SK-N-SH (cell line): ENCODE measurements around the gene BUD31. TPM values are rescaled to one million over a fixed set of nuclear protein-coding genes. Genes with fewer than 3 reads are reported as not detected.
"Not testable (repeated sequence)": the region's sequence is repeated elsewhere in the genome, so short reads cannot be mapped to it uniquely, and the experiment has no call there.

Experiments used
- CTCF ChIA-PET: fragments of 300-600, 350-600 bp; formaldehyde crosslinking; extraction: SDS; loops from one replicate; lab custom pipeline; 2021; lab: Yijun Ruan, JAX
- POLR2A ChIA-PET: fragments of 350-600 bp; sonication (Branson Sonifier 250); formaldehyde crosslinking; extraction: SDS; loops from one replicate; lab custom pipeline; 2020; ENCODE audit warnings: antibody characterized with exemption, inconsistent platforms; lab: Yijun Ruan, JAX
- DNase-seq: peaks from one replicate; pipeline ENCODE4 v3.0.0; 2012
- H2AFZ ChIP-seq: fragments of 200-600 bp; sonication (generic); 2 replicates; pipeline ENCODE4 v1.8.1; 2016; ENCODE audit warnings: antibody characterized with exemption, mild to moderate bottlenecking, low read depth
- H3F3A ChIP-seq: fragments of 200-600 bp; sonication (generic); replicated peaks from 2 replicates; pipeline ENCODE3; 2016; ENCODE audit warnings: antibody characterized with exemption, mild to moderate bottlenecking; ENCODE audit not compliant: insufficient read depth
- H3K27ac ChIP-seq, 2 experiments: fragments of 200-500 bp in 1 of 2; fragments of 200-600 bp in 1 of 2; sonication (Bioruptor generic) in 1 of 2; sonication (generic), shearing (Covaris generic) in 1 of 2; 2 replicates each; pipeline versions ENCODE4 v1.5.1 to v1.6.1; 2014 to 2016; ENCODE audit warnings: low read depth in 2 of 2, inconsistent platforms in 1 of 2, low read length in 1 of 2, mild to moderate bottlenecking in 1 of 2, mixed read lengths in 1 of 2
- H3K27me3 ChIP-seq: fragments of 200-600 bp; sonication (generic), shearing (Covaris generic); 2 replicates; pipeline ENCODE4 v1.6.1; 2016; ENCODE audit warnings: mixed run types; ENCODE audit not compliant: insufficient read depth
- H3K36me3 ChIP-seq, 2 experiments: fragments of 200-500 bp in 1 of 2; fragments of 200-600 bp in 1 of 2; sonication (Bioruptor generic) in 1 of 2; sonication (generic) in 1 of 2; replicated peaks in 1 of 2; 2 replicates each; pipeline versions ENCODE3 to v1.5.1; 2014 to 2016; ENCODE audit warnings: low read length in 1 of 2, mild to moderate bottlenecking in 1 of 2; ENCODE audit not compliant: insufficient read depth in 2 of 2, control insufficient read depth in 1 of 2
- H3K4me1 ChIP-seq, 2 experiments: fragments of 200-500 bp in 1 of 2; fragments of 200-600 bp in 1 of 2; sonication (Bioruptor generic) in 1 of 2; sonication (generic), shearing (Covaris generic) in 1 of 2; 2 replicates each; pipeline versions ENCODE4 v1.5.1 to v1.6.1; 2014 to 2016; ENCODE audit warnings: low read depth in 1 of 2, low read length in 1 of 2, mixed run types in 1 of 2; ENCODE audit not compliant: insufficient read depth in 2 of 2, control insufficient read depth in 1 of 2
- H3K4me2 ChIP-seq: fragments of 200-600 bp; sonication (generic), shearing (Covaris generic); 2 replicates; pipeline ENCODE4 v1.6.1; 2017; ENCODE audit warnings: mixed run types
- H3K4me3 ChIP-seq, 2 experiments: fragments of 200-500 bp in 1 of 2; fragments of 200-600 bp in 1 of 2; sonication (Bioruptor generic) in 1 of 2; sonication (generic), shearing (Covaris generic) in 1 of 2; 2 replicates each; pipeline versions ENCODE4 v1.5.1 to v1.8.1; 2014 to 2016; ENCODE audit warnings: low read depth in 2 of 2, inconsistent platforms in 1 of 2, low read length in 1 of 2, mild to moderate bottlenecking in 1 of 2, mixed read lengths in 1 of 2, moderate library complexity in 1 of 2
- H3K79me2 ChIP-seq: fragments of 200-600 bp; sonication (generic); 2 replicates; pipeline ENCODE4 v1.8.1; 2017; ENCODE audit warnings: mild to moderate bottlenecking; ENCODE audit not compliant: insufficient read depth
- H3K9ac ChIP-seq: fragments of 200-600 bp; sonication (generic); 2 replicates; pipeline ENCODE4 v1.6.1; 2017; ENCODE audit warnings: mixed run types
- H3K9me2 ChIP-seq: fragments of 200-600 bp; sonication (generic); 2 replicates; pipeline ENCODE4 v1.6.1; 2017; ENCODE audit warnings: mixed run types
- H3K9me3 ChIP-seq: fragments of 200-600 bp; sonication (generic); 2 replicates; pipeline ENCODE4 v1.6.1; 2017; ENCODE audit warnings: mixed run types, mild to moderate bottlenecking, moderate library complexity
- H4K20me1 ChIP-seq: fragments of 200-600 bp; sonication (generic); 2 replicates; pipeline ENCODE4 v1.6.1; 2017; ENCODE audit warnings: mild to moderate bottlenecking, mixed run types; ENCODE audit not compliant: insufficient read depth
- CHD2 ChIP-seq: fragments of 150-350 bp; IDR thresholded peaks from 2 replicates; pipeline ENCODE4 v1.6.1; 2018; ENCODE audit warnings: low read length; ENCODE audit not compliant: partially characterized antibody
- EP300 ChIP-seq, 2 experiments: IDR thresholded peaks; 2 replicates each; pipeline versions ENCODE4 v1.4.0 to v1.6.1; 2012; ENCODE audit warnings: borderline replicate concordance in 1 of 2, low read depth in 1 of 2, low read length in 1 of 2
- EZH2phosphoT487 ChIP-seq: fragments of 200-600 bp; sonication (generic); IDR thresholded peaks from 2 replicates; pipeline ENCODE4 v1.6.1; 2017; ENCODE audit warnings: low read depth, mixed run types, mild to moderate bottlenecking, antibody characterized with exemption, moderate library complexity, borderline replicate concordance
- GABPA ChIP-seq: IDR thresholded peaks from 2 replicates; pipeline ENCODE4 v1.4.0; 2012; ENCODE audit warnings: low read depth, mild to moderate bottlenecking
- MXI1 ChIP-seq: IDR thresholded peaks from 2 replicates; pipeline ENCODE4 v1.6.1; 2012; ENCODE audit warnings: mild to moderate bottlenecking, low read depth, low read length, improper control_type of control experiment
- NFIC ChIP-seq: IDR thresholded peaks from 2 replicates; pipeline ENCODE4 v1.4.0; 2012; ENCODE audit warnings: borderline replicate concordance
- NRF1 ChIP-seq: IDR thresholded peaks from 2 replicates; pipeline ENCODE4 v1.6.1; 2012; ENCODE audit warnings: low read depth, mild to moderate bottlenecking, low read length
- RCOR1 ChIP-seq: fragments of 150-350 bp; IDR thresholded peaks from 2 replicates; pipeline ENCODE4 v1.6.1; 2017; ENCODE audit warnings: antibody characterized with exemption, low read length
- SIN3A ChIP-seq: IDR thresholded peaks from 2 replicates; pipeline ENCODE4 v1.6.1; 2012; ENCODE audit warnings: low read depth, mild to moderate bottlenecking, low read length, moderate library complexity, borderline replicate concordance
- SMC3 ChIP-seq: IDR thresholded peaks from 2 replicates; pipeline ENCODE4 v1.6.1; 2012; ENCODE audit warnings: low read depth, low read length, improper control_type of control experiment
- TCF12 ChIP-seq: IDR thresholded peaks from 2 replicates; pipeline ENCODE4 v1.4.0; 2012
- WGBS: methylation state at CpG from one replicate; pipeline ENCODE4 v1.1.6; 2017; ENCODE audit warnings: low lambda C conversion rate; 5-methylcytosine and 5-hydroxymethylcytosine counted together
- polyA plus RNA-seq, 3 experiments: library from polyadenylated mRNA; depleted of rRNA; stranded (reverse); fragments of >200 nt; gene quantifications; 2 replicates each; pipeline ENCODE4 v1.2.3, GENCODE V29; 2012

The BUD31 gene
- polyA plus RNA-seq, 1 of the 3 experiments (the other 2 are of a cell fraction), result 162 TPM

GRCh38 chr7:99379043-99379577 lies 29.7 kb upstream of the BUD31 start:
- Histone ChIP-seq H3K79me2 (peaks cover 96% of the 10 kb centered on the region), H3K36me3 (peaks cover 0 to 37% of the 10 kb centered on the region in 2 experiments), H3K9me2 (no peaks in the 10 kb centered on the region), H3K27me3 (no peaks in the 10 kb centered on the region), H2AFZ (no peak overlapping the region), H3K4me3 (no peak overlapping the region), H3K4me2 (peak overlapping the region; percentile 56), H3K9ac (0 out of 2 replicates have a peak overlapping the region, but pooled peaks have one; percentile 1), H3K27ac (peak overlapping the region in 1 of 2 experiments; percentile 52; a peak in 2 of 4 replicates), H3K4me1 (peaks cover 23 to 27% of the 10 kb centered on the region in 2 experiments; a peak in 2 of 4 replicates), H3K9me3 (no peaks in the 10 kb centered on the region), H3F3A (peaks cover 27% of the 10 kb centered on the region), H4K20me1 (peaks cover 82% of the 10 kb centered on the region)
- ChIA-PET POLR2A (no interaction called here), CTCF (interaction anchor here (1.4 kb wide), 1 partner anchor 13 kb away, joined by 5 read pairs; no protein-coding TSS in a partner anchor)
- TF ChIP-seq SIN3A (no peak), NRF1 (no peak), GABPA (no peak), CHD2 (no peak), EP300 (IDR thresholded peaks at IDR 0.05; ENCODE audit: borderline replicate concordance in 1 of 2, low read depth in 1 of 2, low read length in 1 of 2) (no peak), EZH2phosphoT487 (no peak), TCF12 (no peak), RCOR1 (no peak), SMC3 (no peak)
- WGBS, result 67% methylated on average over 7 of the region's 7 CpGs
- DNase-seq, result no peak

DNA sequence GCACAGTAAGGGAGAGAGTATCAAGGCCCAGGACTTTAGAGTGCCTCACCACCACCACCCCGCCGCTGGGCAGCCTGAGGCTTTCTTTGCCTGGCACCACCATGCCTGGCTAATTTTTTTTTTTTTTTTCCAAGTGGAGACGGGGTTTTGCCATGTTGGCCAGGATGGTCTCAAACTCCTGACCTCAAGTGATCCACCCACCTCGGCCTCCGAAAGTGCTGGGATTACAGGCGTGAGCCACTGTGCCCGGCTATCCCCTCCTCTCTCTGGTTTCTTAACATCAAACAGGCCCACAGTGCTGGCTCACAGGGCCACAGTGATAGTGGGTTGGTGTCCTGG lies 29.1 kb upstream of the BUD31 start:
- POLR2A ChIA-PET, CTCF ChIA-PET: not testable (repeated sequence)
- H4K20me1 ChIP-seq, result peaks cover 87% of the 10 kb centered on the region

GRCh38 chr7:99380032-99380822 lies 28.5 kb upstream of the BUD31 start:
- Histone ChIP-seq H3K79me2 (peaks cover 95% of the 10 kb centered on the region), H3F3A (peaks cover 27% of the 10 kb centered on the region), H4K20me1 (peaks cover 88% of the 10 kb centered on the region), H3K4me1 (peaks cover 23 to 27% of the 10 kb centered on the region in 2 experiments; a peak in 2 of 4 replicates), H3K4me2 (peak overlapping the region; percentile 56), H3K36me3 (peaks cover 0 to 37% of the 10 kb centered on the region in 2 experiments), H3K9ac (no peak overlapping the region), H3K27me3 (no peaks in the 10 kb centered on the region), H3K4me3 (no peak overlapping the region), H3K9me3 (no peaks in the 10 kb centered on the region), H2AFZ (no peak overlapping the region), H3K9me2 (no peaks in the 10 kb centered on the region), H3K27ac (peak overlapping the region in 1 of 2 experiments; percentile 52; a peak in 2 of 4 replicates)
- no peak for DNase-seq
- CTCF ChIA-PET, result no interaction called here
- POLR2A ChIA-PET, result no interaction called here
- WGBS, result 87% methylated on average over 12 of the region's 12 CpGs
- TF ChIP-seq MXI1, result no peak
- no peak for TF ChIP-seq NFIC

More for the DNA sequence above, 29.1 kb upstream of the BUD31 start:
- WGBS, result 90% methylated on average over 7 of the region's 7 CpGs
- Histone ChIP-seq H3F3A (peaks cover 27% of the 10 kb centered on the region), H3K36me3 (peaks cover 0 to 37% of the 10 kb centered on the region in 2 experiments), H3K4me2 (peak overlapping the region; percentile 56), H3K27ac (peak overlapping the region in 1 of 2 experiments; percentile 52; a peak in 3 of 4 replicates), H3K79me2 (peaks cover 100% of the 10 kb centered on the region), H3K9ac (0 out of 2 replicates have a peak overlapping the region, but pooled peaks have one; percentile 1), H3K4me1 (peaks cover 23 to 27% of the 10 kb centered on the region in 2 experiments; a peak in 2 of 4 replicates)
- not testable (repeated sequence) for DNase-seq, H3K9me2 ChIP-seq, H3K9me3 ChIP-seq, H3K4me3 ChIP-seq, H3K27me3 ChIP-seq, H2AFZ ChIP-seq
